HG03469 (cell line): ENCODE measurements around the gene MIPOL1.
"Not testable (repeated sequence)": the region's sequence is repeated elsewhere in the genome, so short reads cannot be mapped to it uniquely, and the experiment has no call there.

Experiments
- ATAC-seq: cut with Tn5 transposase; IDR thresholded peaks from one replicate; pipeline ENCODE4 v1.9.1; 2021; ENCODE audit warnings: mild to moderate bottlenecking, moderate library complexity, moderate number of reproducible peaks; ENCODE audit not compliant: unreplicated experiment

Gene MIPOL1

DNA sequence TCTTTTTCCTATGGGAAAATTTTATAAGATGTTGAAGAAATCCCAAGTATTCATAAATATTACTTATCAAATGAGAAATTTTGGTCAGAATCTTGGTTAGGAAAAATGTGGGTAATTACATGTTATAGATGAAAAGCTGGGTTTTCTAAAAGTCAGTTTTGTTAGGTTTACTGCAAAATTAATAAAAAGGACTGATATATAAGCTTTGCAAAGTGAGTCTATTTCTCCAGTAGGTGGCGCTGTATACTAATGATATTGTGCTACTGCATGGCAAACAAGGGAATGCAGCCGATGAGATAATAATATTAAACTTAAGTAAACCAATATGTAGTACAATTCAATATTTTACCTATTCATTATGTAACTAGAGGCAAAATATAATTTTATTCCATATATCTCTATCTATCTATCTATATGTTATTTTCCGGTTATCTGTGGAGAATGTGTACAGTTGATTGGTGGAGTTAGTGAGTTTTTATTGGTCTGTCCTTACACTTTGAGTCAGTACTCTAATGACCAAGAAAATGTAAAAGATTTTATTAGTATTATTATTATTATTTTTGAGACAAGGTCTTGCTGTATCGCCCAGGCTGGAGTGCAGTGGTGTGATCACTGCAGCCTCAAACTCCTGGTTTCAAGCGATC, 32.9 kb downstream of the MIPOL1 start:
- ATAC-seq = peak; percentile 81

DNA sequence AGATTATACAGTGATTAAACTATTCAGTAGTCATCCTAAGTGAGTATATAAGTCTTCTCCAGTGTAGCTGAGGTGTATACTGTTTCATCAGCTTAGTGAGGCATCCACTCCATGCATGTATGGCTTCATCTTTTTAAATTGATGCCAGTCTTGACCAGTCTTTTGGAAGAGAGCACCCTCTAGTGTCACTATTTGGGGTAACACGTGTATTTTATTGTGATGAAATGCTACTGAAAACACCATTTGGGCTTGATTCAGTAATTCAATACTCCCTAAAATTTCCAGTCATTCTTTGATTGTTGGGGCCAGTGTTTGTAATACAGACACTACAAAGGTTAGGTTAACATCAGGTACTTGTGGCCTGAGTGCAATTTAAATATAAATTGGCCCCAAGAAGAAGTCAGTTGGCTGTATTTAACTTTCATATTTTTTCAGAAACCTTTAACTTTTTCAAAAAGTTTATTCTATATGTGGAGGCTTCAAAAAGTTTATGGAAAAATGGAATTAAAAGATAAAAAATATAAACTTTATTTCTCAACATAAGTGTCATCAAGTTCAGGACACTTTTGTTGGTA, 35.3 kb downstream of the MIPOL1 start:
- no peak for ATAC-seq

- no peak for ATAC-seq
Measured at GRCh38 chr14:37234222-37234621, 36.5 kb downstream of the MIPOL1 start.

GRCh38 chr14:37236044-37236443, 38.3 kb downstream of the MIPOL1 start:
- ATAC-seq = not testable (repeated sequence)

GRCh38 chr14:37237094-37237493, 39.4 kb downstream of the MIPOL1 start:
- ATAC-seq = no peak

- no peak for ATAC-seq
Measured at GRCh38 chr14:37237735-37238200, 40.0 kb downstream of the MIPOL1 start.

- no peak for ATAC-seq
Measured at GRCh38 chr14:37241198-37241597, 43.5 kb downstream of the MIPOL1 start.

DNA sequence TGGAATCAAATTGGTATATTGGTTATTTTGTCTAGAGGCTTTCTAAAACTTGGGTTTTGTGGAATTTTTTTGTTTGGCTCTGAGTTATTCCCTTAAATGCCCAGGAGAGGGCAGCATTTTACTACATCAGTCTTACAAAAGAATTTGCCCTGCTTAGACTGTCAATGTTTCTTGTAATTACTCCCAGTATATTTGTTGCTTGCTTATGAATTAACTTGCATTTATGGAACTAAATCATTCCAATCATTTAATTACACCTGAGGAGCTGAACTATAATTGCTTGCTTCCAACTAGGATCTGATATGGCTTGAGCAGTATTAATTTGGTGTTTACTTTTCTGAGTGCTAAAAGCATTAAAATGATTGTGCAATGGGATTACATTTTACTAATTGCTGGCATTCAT, 48.7 kb downstream of the MIPOL1 start:
- no peak for ATAC-seq

- ATAC-seq = no peak
Measured at GRCh38 chr14:37247791-37248461, 50.2 kb downstream of the MIPOL1 start.

GRCh38 chr14:37251775-37252174, 54.0 kb downstream of the MIPOL1 start:
- no peak for ATAC-seq

DNA sequence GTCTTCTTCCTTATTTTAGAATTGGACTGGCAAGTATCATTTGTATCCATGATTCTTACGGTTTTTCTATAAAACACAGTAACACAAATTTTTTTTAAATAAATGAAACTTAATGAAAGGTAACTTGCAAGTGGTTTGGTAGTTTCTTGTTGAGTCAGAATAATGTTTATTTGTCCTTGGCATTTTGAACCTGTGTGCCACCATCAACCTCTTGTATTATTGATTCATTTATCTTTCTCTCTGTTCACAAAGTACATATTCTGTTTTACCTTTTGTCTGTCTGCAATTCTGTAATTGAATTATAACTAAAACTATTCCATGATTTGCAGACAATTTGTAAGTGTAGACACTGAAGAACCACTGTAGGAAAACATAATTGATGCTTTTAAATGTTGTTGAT, 54.7 kb downstream of the MIPOL1 start:
- ATAC-seq = no peak

DNA sequence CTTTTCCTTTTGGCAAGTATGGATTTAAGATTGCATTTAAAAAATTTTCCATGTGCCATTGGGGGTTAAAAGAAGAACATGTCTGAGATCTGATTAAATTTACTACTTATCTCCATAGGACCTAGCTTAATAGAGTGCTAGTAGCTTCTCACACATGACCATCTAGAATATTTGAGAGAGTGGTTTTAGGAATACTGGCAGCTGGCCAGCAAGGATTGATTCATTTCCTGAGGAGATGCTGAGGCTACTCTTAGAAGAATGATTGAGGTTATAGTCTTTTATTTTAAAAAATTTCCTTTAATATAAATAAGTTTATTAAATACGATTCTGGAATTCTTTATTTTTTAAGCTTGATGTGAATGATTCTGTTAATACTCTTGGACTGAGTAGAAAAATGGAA, 56.2 kb downstream of the MIPOL1 start:
- ATAC-seq = no peak

DNA sequence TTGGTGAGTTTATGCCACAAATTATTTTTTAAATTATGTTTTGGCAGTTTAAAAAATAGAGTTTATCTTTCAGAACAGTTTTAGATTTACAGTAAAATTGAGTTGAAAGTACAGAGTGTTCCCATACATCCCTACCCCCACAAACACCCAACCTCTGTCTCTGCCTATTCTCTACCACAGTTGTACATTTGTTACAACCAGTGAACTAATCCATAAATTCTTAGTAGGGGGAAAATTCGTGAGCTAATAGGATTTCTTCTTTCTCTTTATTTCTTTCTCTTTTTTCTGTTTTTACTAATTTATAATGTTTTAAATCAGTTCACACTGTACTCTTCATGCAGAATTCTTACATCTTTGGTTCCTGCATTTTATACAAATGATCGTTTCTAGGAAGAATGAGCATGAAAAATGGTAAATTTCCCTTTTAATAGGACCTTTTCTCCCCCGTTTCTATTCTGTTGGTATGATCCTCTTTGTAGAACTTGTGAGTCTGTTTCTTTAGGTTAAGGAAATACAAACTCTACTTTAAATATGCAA, 56.7 kb downstream of the MIPOL1 start:
- no peak for ATAC-seq

DNA sequence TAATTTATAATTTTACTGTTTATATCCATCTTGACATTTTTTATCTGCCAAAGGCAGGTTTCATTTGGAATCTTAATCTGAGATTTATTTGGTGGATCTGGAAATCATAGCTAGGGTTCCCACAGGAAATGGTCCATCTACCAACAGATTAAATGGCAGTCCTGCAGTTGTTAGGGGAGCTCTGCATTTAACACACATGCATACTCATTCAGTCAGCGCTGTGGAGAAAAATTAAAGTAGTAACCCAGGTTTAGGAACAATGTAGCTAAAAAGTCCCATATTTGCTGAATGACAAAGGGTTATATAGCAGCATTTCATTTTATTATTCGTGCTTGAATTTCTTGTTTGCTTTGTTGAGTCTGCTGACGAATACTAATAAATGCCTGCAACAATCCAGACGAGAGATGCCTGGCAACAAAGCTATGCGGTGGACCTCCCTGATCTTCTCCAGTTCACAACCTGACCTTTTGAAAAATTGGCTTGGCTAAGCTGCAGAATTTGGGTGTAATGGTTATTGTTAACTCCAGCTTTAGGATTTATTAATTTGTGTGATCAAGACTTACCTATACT, 59.8 kb downstream of the MIPOL1 start:
- ATAC-seq = no peak

- no peak for ATAC-seq
Measured at GRCh38 chr14:37262649-37263048, 64.9 kb downstream of the MIPOL1 start.

DNA sequence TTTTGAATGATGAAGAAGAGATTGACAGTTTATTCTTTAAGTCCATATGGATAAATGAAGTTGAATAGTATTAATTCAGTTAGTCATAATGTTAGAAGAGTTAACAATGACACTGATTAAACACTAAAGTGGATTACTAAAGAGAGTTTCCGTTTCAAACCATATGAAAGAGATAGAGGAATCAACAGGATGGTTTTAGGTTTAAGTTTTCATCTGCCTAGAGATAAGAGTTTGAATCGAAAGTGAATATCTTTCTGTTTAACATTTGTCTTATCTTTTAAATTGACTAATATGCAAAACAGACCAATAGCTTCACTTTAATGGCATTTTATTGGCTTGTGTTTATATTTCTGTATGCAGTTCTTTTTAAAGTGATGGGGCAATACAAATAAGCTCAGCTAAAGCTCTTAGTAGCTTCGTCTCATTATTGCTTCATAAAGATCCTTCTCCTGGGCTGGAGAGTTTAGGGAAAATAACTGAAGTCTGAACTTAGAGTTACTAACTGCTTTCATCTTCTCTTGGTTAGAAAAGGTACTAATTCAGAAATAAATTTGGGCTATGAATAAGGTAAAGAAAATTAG, 66.0 kb downstream of the MIPOL1 start:
- no peak for ATAC-seq

- no peak for ATAC-seq
Measured at GRCh38 chr14:37268788-37269187, 71.1 kb downstream of the MIPOL1 start.

GRCh38 chr14:37270629-37271028, 72.9 kb downstream of the MIPOL1 start:
- no peak for ATAC-seq

- no peak for ATAC-seq
Measured at GRCh38 chr14:37272569-37272968, 74.8 kb downstream of the MIPOL1 start.

- no peak for ATAC-seq
Measured at GRCh38 chr14:37274652-37275051, 76.9 kb downstream of the MIPOL1 start.

- no peak for ATAC-seq
Measured at GRCh38 chr14:37275963-37276362, 78.2 kb downstream of the MIPOL1 start.
